ENCODE measurements around the gene NCBP3.

DNA sequence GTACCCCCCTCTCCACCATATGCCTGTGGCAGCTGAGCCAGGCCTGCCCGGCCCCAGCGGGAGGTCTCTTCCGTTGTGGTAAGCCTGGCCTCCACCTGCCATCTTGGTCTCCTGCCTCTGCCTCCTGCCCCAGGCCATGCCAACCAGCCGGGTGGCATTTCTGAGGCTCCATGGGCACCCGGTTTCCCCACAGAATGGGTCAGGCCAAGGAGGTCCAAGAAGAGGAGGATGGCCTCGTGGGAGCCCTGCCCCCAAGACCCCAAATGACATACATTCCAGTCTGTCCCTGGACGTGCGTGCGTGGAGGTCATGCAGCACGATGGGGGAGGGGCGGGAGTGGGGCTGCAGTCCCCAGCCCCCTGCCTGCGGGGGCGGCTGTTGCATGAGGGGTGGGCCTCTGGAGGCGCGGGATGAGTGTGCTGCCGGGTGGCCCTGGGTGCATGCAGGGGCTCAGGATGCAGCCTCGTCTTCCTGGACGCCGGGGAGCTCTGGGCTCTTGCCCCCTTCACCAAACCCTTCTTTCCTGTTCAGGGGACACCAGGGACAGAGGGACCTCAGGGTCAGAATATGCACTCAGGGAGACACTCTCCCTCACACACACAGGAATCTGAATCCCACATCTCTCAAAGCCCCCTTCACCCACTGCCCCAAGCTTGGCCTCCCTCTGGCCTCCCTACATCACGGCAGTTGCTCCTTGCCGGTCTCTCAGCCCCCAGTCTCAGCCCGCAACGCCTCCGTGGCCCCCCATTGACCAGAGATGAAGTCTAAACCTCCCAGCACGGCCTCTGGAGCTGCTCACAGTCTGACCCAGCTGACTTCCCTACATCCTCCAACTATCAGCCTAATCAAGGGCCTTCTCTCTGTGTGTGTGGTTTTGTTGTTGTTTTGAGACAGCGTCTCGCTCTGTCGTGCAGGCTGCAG is 16.0 kb upstream of the NCBP3 start:
- TF ChIP-seq POLR2AphosphoS5 (IDR thresholded peaks at IDR 0.05; ENCODE audit: low read depth, low read length) (no peak), TAF1 (IDR thresholded peaks at IDR 0.05; ENCODE audit: borderline replicate concordance, insufficient read depth, low read length) (no peak), SIN3A (IDR thresholded peaks at IDR 0.05; ENCODE audit: borderline replicate concordance, insufficient read depth, low read length) (no peak), FOXP2 (optimal IDR thresholded peaks at IDR 0.05; ENCODE audit: borderline replicate concordance, extremely low read depth, extremely low read length, insufficient read depth) (no peak)
- TF ChIP-seq, protein P1, sequence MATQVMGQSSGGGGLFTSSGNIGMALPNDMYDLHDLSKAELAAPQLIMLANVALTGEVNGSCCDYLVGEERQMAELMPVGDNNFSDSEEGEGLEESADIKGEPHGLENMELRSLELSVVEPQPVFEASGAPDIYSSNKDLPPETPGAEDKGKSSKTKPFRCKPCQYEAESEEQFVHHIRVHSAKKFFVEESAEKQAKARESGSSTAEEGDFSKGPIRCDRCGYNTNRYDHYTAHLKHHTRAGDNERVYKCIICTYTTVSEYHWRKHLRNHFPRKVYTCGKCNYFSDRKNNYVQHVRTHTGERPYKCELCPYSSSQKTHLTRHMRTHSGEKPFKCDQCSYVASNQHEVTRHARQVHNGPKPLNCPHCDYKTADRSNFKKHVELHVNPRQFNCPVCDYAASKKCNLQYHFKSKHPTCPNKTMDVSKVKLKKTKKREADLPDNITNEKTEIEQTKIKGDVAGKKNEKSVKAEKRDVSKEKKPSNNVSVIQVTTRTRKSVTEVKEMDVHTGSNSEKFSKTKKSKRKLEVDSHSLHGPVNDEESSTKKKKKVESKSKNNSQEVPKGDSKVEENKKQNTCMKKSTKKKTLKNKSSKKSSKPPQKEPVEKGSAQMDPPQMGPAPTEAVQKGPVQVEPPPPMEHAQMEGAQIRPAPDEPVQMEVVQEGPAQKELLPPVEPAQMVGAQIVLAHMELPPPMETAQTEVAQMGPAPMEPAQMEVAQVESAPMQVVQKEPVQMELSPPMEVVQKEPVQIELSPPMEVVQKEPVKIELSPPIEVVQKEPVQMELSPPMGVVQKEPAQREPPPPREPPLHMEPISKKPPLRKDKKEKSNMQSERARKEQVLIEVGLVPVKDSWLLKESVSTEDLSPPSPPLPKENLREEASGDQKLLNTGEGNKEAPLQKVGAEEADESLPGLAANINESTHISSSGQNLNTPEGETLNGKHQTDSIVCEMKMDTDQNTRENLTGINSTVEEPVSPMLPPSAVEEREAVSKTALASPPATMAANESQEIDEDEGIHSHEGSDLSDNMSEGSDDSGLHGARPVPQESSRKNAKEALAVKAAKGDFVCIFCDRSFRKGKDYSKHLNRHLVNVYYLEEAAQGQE (IDR thresholded peaks at IDR 0.05; ENCODE audit: insufficient read depth in 1 of 2, low read depth in 2 of 2, low read length in 2 of 2) = no peak

All from PFSK-1 (cell line).